ENCODE measurements around the gene CDCA7. TPM values are rescaled to one million over a fixed set of nuclear protein-coding genes. Genes with fewer than 3 reads are reported as not detected.
"Not testable (repeated sequence)": the region's sequence is repeated elsewhere in the genome, so short reads cannot be mapped to it uniquely, and the experiment has no call there.

CDCA7 gene
- total RNA-seq, 1 donor from 2014 or later = not detected

GRCh38 chr2:173414823-173415322 is 60.2 kb downstream of the CDCA7 start:
- no peaks in the 10 kb centered on the region for H3K4me1 ChIP-seq
- no peaks in the 10 kb centered on the region for H3K36me3 ChIP-seq
- DNase-seq (ENCODE audit: low spot score in 2 of 2) = no peak
- no peaks in the 10 kb centered on the region for H3K27me3 ChIP-seq
- no peak for TF ChIP-seq CTCF (IDR thresholded peaks at IDR 0.05)
- intact Hi-C loops (cut with DNase I) = no loop called here
- no peak overlapping the region for H3K4me3 ChIP-seq
- H3K9me3 ChIP-seq = no peaks in the 10 kb centered on the region
- H3K27ac ChIP-seq = no peak overlapping the region

DNA sequence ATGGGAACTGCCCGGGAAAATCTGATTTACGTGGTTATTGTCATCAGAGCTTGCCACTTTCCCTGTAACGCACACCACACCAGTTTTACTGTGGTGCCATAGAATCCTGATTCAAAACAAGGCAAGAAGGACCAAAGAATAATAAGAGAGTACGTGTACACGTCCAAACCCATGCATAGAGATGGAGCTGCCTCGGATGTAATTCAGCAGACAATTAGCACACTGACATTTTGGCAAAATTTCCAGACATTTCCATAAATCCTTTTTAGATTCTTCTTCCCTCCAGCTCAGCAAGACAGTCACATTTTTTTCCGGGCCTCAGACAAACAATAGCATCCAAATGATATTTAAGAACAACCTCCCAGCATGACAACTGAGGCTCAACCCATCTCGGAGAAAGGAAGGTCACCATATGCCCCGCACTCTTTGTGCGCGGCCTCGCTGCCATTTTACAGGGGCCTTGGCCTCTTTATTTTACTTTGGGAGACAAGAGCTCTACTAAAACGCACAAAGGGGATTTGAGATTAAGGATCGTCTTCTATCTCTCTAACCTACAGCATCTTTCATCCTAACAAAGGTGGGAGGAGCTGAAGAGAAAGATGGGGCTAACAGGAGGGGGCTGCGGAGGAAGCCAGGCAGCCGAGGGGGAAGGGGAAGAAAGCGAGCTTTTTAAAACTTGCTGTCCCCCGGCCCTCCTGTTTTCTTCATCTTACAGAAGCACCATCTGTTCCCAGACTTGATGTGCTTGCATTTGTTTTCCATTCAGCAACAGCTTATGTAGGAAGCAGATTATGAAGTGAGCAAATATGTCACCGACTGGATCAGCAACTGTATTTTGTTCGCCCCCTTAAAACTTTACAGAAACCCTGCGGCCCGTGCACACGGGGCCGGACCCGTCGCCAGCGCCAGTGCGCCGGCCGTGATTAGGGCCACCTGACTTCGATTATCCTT is 61.0 kb downstream of the CDCA7 start:
- no peak overlapping the region for H3K4me3 ChIP-seq
- no peaks in the 10 kb centered on the region for H3K27me3 ChIP-seq
- DNase-seq (ENCODE audit: low spot score in 2 of 2) = no peak
- no peaks in the 10 kb centered on the region for H3K4me1 ChIP-seq
- H3K27ac ChIP-seq = no peak overlapping the region
- H3K9me3 ChIP-seq = no peaks in the 10 kb centered on the region
- TF ChIP-seq CTCF (IDR thresholded peaks at IDR 0.05) = no peak
- intact Hi-C loops (cut with DNase I) = no loop called here
- no peaks in the 10 kb centered on the region for H3K36me3 ChIP-seq

DNA sequence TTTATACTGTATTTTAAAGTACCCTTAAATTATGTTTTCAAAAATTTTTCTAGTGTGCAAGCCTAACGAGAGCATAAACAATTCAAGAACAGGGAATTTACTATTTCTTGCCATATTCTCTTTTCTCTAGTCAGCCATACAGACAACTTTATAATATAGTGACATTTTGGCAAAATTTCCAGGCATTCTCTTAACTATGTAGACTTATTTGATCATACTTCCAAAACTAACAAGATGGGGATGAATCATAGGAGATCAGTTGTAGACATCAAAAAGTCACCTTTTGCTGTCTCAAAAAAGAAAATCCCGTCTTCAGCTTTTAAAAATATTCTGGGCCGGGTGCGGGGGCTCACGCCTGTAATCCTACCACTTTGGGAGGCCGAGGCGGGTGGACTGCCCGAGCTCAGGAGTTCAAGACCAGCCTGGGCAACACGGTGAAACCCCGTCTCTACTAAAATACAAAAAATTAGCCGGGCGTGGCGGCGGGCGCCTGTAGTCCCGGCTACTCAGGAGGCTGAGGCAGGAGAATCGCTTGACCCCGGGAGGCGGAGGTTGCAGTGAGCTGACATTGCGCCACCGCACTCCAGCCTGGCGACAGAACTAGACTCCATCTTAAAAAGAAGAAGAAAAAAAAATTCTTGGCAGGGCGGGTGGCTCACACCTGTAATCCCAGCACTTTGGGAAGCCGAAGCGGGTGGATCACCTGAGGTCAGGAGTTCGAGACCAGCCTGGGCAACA is 61.9 kb downstream of the CDCA7 start:
- DNase-seq (ENCODE audit: low spot score in 2 of 2); H3K9me3 ChIP-seq; H3K27ac ChIP-seq; H3K4me1 ChIP-seq; H3K4me3 ChIP-seq; intact Hi-C loops (cut with DNase I); H3K36me3 ChIP-seq; H3K27me3 ChIP-seq: not testable (repeated sequence)

GRCh38 chr2:173417341-173417740 is 62.7 kb downstream of the CDCA7 start:
- intact Hi-C loops (cut with DNase I) = no loop called here
- H3K4me1 ChIP-seq = no peaks in the 10 kb centered on the region
- no peak for TF ChIP-seq CTCF (IDR thresholded peaks at IDR 0.05)

GRCh38 chr2:173417802-173418201 is 63.1 kb downstream of the CDCA7 start:
- Histone ChIP-seq H3K4me3 (no peak overlapping the region), H3K9me3 (no peaks in the 10 kb centered on the region), H3K4me1 (no peaks in the 10 kb centered on the region), H3K27ac (no peak overlapping the region), H3K36me3 (no peaks in the 10 kb centered on the region), H3K27me3 (no peaks in the 10 kb centered on the region)
- no peak for DNase-seq (ENCODE audit: low spot score in 2 of 2)
- TF ChIP-seq CTCF (IDR thresholded peaks at IDR 0.05) = no peak
- intact Hi-C loops (cut with DNase I) = no loop called here

More at GRCh38 chr2:173417341-173417740, 62.7 kb downstream of the CDCA7 start:
- H3K4me3 ChIP-seq = no peak overlapping the region
- H3K27ac ChIP-seq = no peak overlapping the region
- H3K9me3 ChIP-seq = no peaks in the 10 kb centered on the region
- no peaks in the 10 kb centered on the region for H3K27me3 ChIP-seq
- H3K36me3 ChIP-seq = no peaks in the 10 kb centered on the region
- DNase-seq (ENCODE audit: low spot score in 2 of 2) = no peak
